Ovary (tissue), 9 donors: Measurements from ENCODE around the gene TEX101. TPM values are rescaled to one million over a fixed set of nuclear protein-coding genes. Genes with fewer than 3 reads are reported as not detected.
"Not testable (repeated sequence)": the region's sequence is repeated elsewhere in the genome, so short reads cannot be mapped to it uniquely, and the experiment has no call there.

Experiments used
- DNase-seq, 5 donors: peaks; one replicate each; pipeline ENCODE4 v3.0.0-alpha.2; 2019 to 2020
- H3K27ac ChIP-seq, 2 donors: fragments of 200-600 bp; one replicate each; pipeline versions ENCODE4 v1.5.1 to v1.8.0; 2019 to 2022
- H3K27me3 ChIP-seq: fragments of 200-600 bp; one replicate; pipeline ENCODE4 v1.8.0; 2022
- H3K36me3 ChIP-seq: fragments of 200-600 bp; sonication (generic); one replicate; pipeline ENCODE4 v1.5.1; 2019
- H3K4me1 ChIP-seq: one replicate; pipeline ENCODE4 v1.8.1; 2013; ENCODE audit warnings: mild to moderate bottlenecking, moderate library complexity; ENCODE audit not compliant: insufficient read depth
- H3K4me3 ChIP-seq: fragments of 200-600 bp; sonication (generic); one replicate; pipeline ENCODE4 v1.5.1; 2017
- H3K9me3 ChIP-seq, 2 donors: fragments of 200-600 bp in 1 of 2; sonication (generic) in 1 of 2; one replicate each; pipeline versions ENCODE4 v1.5.1 to v1.8.1; 2013 to 2019; ENCODE audit warnings: mild to moderate bottlenecking in 1 of 2, moderate library complexity in 1 of 2
- CTCF ChIP-seq, 3 donors: fragments of 450-650 bp in 2 of 3; fragments of 200-600 bp in 1 of 3; IDR thresholded peaks; one replicate each; pipeline versions ENCODE4 v1.5.1 to v1.8.0; 2016 to 2022; ENCODE audit warnings: antibody characterized with exemption in 3 of 3, mild to moderate bottlenecking in 1 of 3
- EP300 ChIP-seq: sonication (generic); formaldehyde crosslinking; IDR thresholded peaks from one replicate; pipeline ENCODE4 v1.6.1; 2017; ENCODE audit warnings: antibody characterized with exemption
- POLR2A ChIP-seq: fragments of 450-650 bp; IDR thresholded peaks from one replicate; pipeline ENCODE4 v1.6.1; 2017; ENCODE audit warnings: antibody characterized with exemption, mild to moderate bottlenecking, moderate library complexity
- WGBS, 3 donors: extraction: QIAGEN DNeasy Blood & Tissue Kit in 1 of 3; methylation state at CpG; one replicate each; pipeline versions ENCODE4 v1.1.5 to v1.1.7; 2013 to 2017; 5-methylcytosine and 5-hydroxymethylcytosine counted together
- intact Hi-C, 4 donors: fragments of 100-400 bp; cut with DNase I; formaldehyde crosslinking; loops; one replicate each; pipeline versions ENCODE4 v1.11.0 to v1.15.1; 2022 to 2023
- polyA plus RNA-seq, 2 donors: library from polyadenylated mRNA; stranded (reverse); fragments of 200-250 nt in 1 of 2; fragments of 350-450 nt in 1 of 2; fragmentation: Illumina TruSeq in 1 of 2; extraction: RNeasy Lipid Tissue Mini Kit (QIAGEN cat#74804) in 1 of 2; gene quantifications; one replicate each; pipeline ENCODE4 v1.2.3, GENCODE V29; 2013 to 2014
- total RNA-seq, 7 donors: library from RNA; depleted of rRNA in 2 of 7; stranded (reverse); fragments of >200 nt in 2 of 7; fragmentation: NEBNext Ultra II Directional in 3 of 7; extraction: Animal tissue kit (Norgen Biotek cat#: 25700) in 3 of 7; gene quantifications; one replicate each; pipeline versions ENCODE4 v1.1.0 to v1.2.4, GENCODE V29; 2016 to 2023
- donor health status: DM: no; HTN: no; CAD: no; lungs with moderate emphysema.
- donor health status: DM: no; HTN: no; CAD: no.
- donor health status: Bipolar disorder and iron deficiency.
- donor health status: DM: yes; HTN: yes; CAD: no.
- donor health status: DM: no; HTN: no; CAD: no.
- donor health status: DM: yes; HTN: yes; CAD: no.

The TEX101 gene
- total and polyA plus RNA-seq, 9 donors, result not detected

- H3K27ac ChIP-seq, H3K36me3 ChIP-seq, H3K9me3 ChIP-seq, H3K4me1 ChIP-seq, DNase-seq, H3K4me3 ChIP-seq, H3K27me3 ChIP-seq, intact Hi-C loops: not testable (repeated sequence)
- 90 to 96% (median 93%) methylated on average over 6 of the region's 6 CpGs for WGBS, 3 donors
Observed at GRCh38 chr19:43391552-43391935, 23.1 kb upstream of the TEX101 start.

GRCh38 chr19:43393501-43393900 lies 21.2 kb upstream of the TEX101 start:
- H3K9me3 ChIP-seq, intact Hi-C loops, DNase-seq, H3K4me1 ChIP-seq, H3K27me3 ChIP-seq, H3K36me3 ChIP-seq, H3K27ac ChIP-seq, H3K4me3 ChIP-seq: not testable (repeated sequence)
- 34 to 52% (median 49%) methylated on average over 3 of the region's 3 CpGs for whole genome bisulfite sequencing, 3 donors

- Histone ChIP-seq H3K36me3 (no peaks in the 10 kb centered on the region), H3K27ac (no peak overlapping the region), H3K4me3 (no peak overlapping the region), H3K27me3 (no peaks in the 10 kb centered on the region), H3K4me1 (no peaks in the 10 kb centered on the region), H3K9me3 (no peaks in the 10 kb centered on the region)
- WGBS, 3 donors, result 71 to 83% (median 78%) methylated on average over 6 of the region's 6 CpGs
- DNase-seq, result no peak
- TF ChIP-seq EP300 (no peak), POLR2A (no peak), CTCF (IDR thresholded peaks at IDR 0.05) (no peak)
- intact Hi-C loops, result no loop called here
Observed at GRCh38 chr19:43395561-43395960, 19.1 kb upstream of the TEX101 start.

GRCh38 chr19:43406297-43406696 lies 8.4 kb upstream of the TEX101 start:
- intact Hi-C loops, result no loop called here
- TF ChIP-seq EP300 (no peak), CTCF (IDR thresholded peaks at IDR 0.05) (no peak), POLR2A (no peak)
- DNase-seq, result no peak
- no peaks in the 10 kb centered on the region for H3K4me1 ChIP-seq
- WGBS, 3 donors, result 44 to 77% (median 59%) methylated on average over 24 of the region's 24 CpGs
- H3K9me3 ChIP-seq, result no peaks in the 10 kb centered on the region
- H3K27me3 ChIP-seq, result no peaks in the 10 kb centered on the region
- H3K27ac ChIP-seq, result no peak overlapping the region
- no peaks in the 10 kb centered on the region for H3K36me3 ChIP-seq
- no peak overlapping the region for H3K4me3 ChIP-seq

- Histone ChIP-seq H3K27me3 (no peaks in the 10 kb centered on the region), H3K27ac (no peak overlapping the region), H3K36me3 (no peaks in the 10 kb centered on the region), H3K9me3 (no peaks in the 10 kb centered on the region), H3K4me3 (no peak overlapping the region), H3K4me1 (no peaks in the 10 kb centered on the region)
- no peak for TF ChIP-seq EP300
- no peak for TF ChIP-seq CTCF (IDR thresholded peaks at IDR 0.05)
- TF ChIP-seq POLR2A, result no peak
- WGBS, 3 donors, result 76 to 91% (median 89%) methylated on average over 18 to 22 of the region's 22 CpGs
- DNase-seq, result no peak
- intact Hi-C loops, result no loop called here
Observed at GRCh38 chr19:43407416-43408005, 7.2 kb upstream of the TEX101 start.

GRCh38 chr19:43408043-43408442 lies 6.6 kb upstream of the TEX101 start:
- TF ChIP-seq CTCF (IDR thresholded peaks at IDR 0.05), result no peak
- no peak for TF ChIP-seq EP300
- TF ChIP-seq POLR2A, result no peak
- Histone ChIP-seq H3K4me3 (no peak overlapping the region), H3K27me3 (no peaks in the 10 kb centered on the region), H3K36me3 (no peaks in the 10 kb centered on the region), H3K27ac (no peak overlapping the region), H3K4me1 (no peaks in the 10 kb centered on the region), H3K9me3 (no peaks in the 10 kb centered on the region)
- intact Hi-C loops, result no loop called here
- 84 to 88% (median 87%) methylated on average over 34 of the region's 34 CpGs for whole genome bisulfite sequencing, 3 donors
- DNase-seq, result no peak
